Bone marrow (tissue), 2 donors: ENCODE results near the gene CD1C.
"Not testable (repeated sequence)": the region's sequence is repeated elsewhere in the genome, so short reads cannot be mapped to it uniquely, and the experiment has no call there.

Source experiments
- DNase-seq, 2 donors: peaks; one replicate each; lab custom pipeline; 2025; lab: John Stamatoyannopoulos, UW

CD1C gene

GRCh38 chr1:158289811-158290210 lies at the start of gene CD1C:
Gene CD1C, plus strand, starts transcription at chr1:158289923. Its CDS starts 142 bp downstream, at chr1:158290065.
- no peak for DNase-seq

GRCh38 chr1:158246650-158247049 lies 43.1 kb upstream of the CD1C start:
- DNase-seq: no peak

- peak in 1 of 2 donors; percentile 79 for DNase-seq
These were observed 41.6 kb upstream of the CD1C start for GRCh38 chr1:158248118-158248517.

GRCh38 chr1:158248771-158249170 lies 41.0 kb upstream of the CD1C start:
- no peak for DNase-seq

GRCh38 chr1:158249646-158250045 lies 40.1 kb upstream of the CD1C start:
- no peak for DNase-seq

- DNase-seq: no peak
These were observed 38.6 kb upstream of the CD1C start for GRCh38 chr1:158251163-158251562.

- no peak for DNase-seq
These were observed 34.1 kb upstream of the CD1C start for GRCh38 chr1:158255656-158256055.

GRCh38 chr1:158256747-158257146 lies 33.0 kb upstream of the CD1C start:
- not testable (repeated sequence) for DNase-seq

- peak in 1 of 2 donors; percentile 12 for DNase-seq
These were observed 31.8 kb upstream of the CD1C start for GRCh38 chr1:158257888-158258287.

- DNase-seq: no peak
These were observed 30.6 kb upstream of the CD1C start for GRCh38 chr1:158259117-158259516.

GRCh38 chr1:158272681-158273080 lies 17.0 kb upstream of the CD1C start:
- DNase-seq: no peak

GRCh38 chr1:158274797-158275196 lies 14.9 kb upstream of the CD1C start:
- DNase-seq: no peak

GRCh38 chr1:158282421-158282820 lies 7.3 kb upstream of the CD1C start:
- not testable (repeated sequence) for DNase-seq

- DNase-seq: peak in 1 of 2 donors; percentile 11
These were observed 5.8 kb upstream of the CD1C start for GRCh38 chr1:158283965-158284364.

- DNase-seq: peak; percentile 56 to 91
These were observed 3.9 kb upstream of the CD1C start for GRCh38 chr1:158285756-158286241.

GRCh38 chr1:158286487-158286886 lies 3.2 kb upstream of the CD1C start:
- no peak for DNase-seq

- DNase-seq: no peak
These were observed 2.8 kb upstream of the CD1C start for GRCh38 chr1:158286941-158287346.

- DNase-seq: peak in 1 of 2 donors; percentile 87
These were observed 660 bp downstream of the CD1C start for GRCh38 chr1:158290321-158290844.

GRCh38 chr1:158295791-158296190 lies 6.1 kb downstream of the CD1C start:
- no peak for DNase-seq

- DNase-seq: no peak
These were observed 20.9 kb downstream of the CD1C start for GRCh38 chr1:158310623-158311022.

GRCh38 chr1:158311066-158311465 lies 21.3 kb downstream of the CD1C start:
- no peak for DNase-seq

- no peak for DNase-seq
These were observed 34.1 kb downstream of the CD1C start for GRCh38 chr1:158323866-158324265.

GRCh38 chr1:158324395-158324794 lies 34.7 kb downstream of the CD1C start:
- no peak for DNase-seq

- DNase-seq: no peak
These were observed 37.8 kb downstream of the CD1C start for GRCh38 chr1:158327481-158327880.
